Measurements from ENCODE around the gene PCCA. TPM values are rescaled to one million over a fixed set of nuclear protein-coding genes. Genes with fewer than 3 reads are reported as not detected.

PCCA gene
- total and polyA plus RNA-seq, 4 donors: 30.1 to 160 (median 76.3) TPM

DNA sequence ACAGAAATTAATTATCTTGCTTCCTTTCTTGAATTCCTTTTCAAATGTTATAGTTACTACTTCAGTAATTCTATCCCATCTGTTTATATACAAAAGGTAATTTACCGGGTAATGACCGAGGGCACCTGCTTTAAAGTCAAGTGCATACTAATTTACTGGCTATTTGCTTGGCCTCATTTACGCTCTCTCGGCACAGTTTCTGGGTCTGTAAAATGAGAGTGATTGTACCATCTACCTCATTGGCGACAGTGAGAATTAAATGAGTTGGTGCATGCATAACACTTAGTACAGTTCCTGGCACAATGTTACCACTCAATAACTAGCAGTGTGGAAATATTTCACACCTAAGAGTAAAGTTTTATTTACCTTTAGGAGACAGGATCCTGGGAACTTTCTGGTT, 388.1 kb downstream of the PCCA start:
- no peak overlapping the region for H3K4me3 ChIP-seq (ENCODE audit: low read depth in 1 of 3, low read length in 3 of 3)
- H3K27ac ChIP-seq (ENCODE audit: low read depth in 1 of 2, low read length in 2 of 2): no peak overlapping the region
- no peaks in the 10 kb centered on the region for H3K4me1 ChIP-seq (ENCODE audit: control insufficient read depth in 4 of 4, insufficient read depth in 4 of 4, low read length in 3 of 4)
- DNase-seq (ENCODE audit: low spot score): no peak
- H3K9me3 ChIP-seq (ENCODE audit: control insufficient read depth in 4 of 4, low read length in 3 of 4): no peaks in the 10 kb centered on the region
- WGBS: 94% methylated on average over 5 of the region's 5 CpGs
- no peaks in the 10 kb centered on the region for H3K27me3 ChIP-seq (ENCODE audit: control insufficient read depth in 4 of 4, insufficient read depth in 4 of 4, low read length in 3 of 4)
- TF ChIP-seq, protein P1, sequence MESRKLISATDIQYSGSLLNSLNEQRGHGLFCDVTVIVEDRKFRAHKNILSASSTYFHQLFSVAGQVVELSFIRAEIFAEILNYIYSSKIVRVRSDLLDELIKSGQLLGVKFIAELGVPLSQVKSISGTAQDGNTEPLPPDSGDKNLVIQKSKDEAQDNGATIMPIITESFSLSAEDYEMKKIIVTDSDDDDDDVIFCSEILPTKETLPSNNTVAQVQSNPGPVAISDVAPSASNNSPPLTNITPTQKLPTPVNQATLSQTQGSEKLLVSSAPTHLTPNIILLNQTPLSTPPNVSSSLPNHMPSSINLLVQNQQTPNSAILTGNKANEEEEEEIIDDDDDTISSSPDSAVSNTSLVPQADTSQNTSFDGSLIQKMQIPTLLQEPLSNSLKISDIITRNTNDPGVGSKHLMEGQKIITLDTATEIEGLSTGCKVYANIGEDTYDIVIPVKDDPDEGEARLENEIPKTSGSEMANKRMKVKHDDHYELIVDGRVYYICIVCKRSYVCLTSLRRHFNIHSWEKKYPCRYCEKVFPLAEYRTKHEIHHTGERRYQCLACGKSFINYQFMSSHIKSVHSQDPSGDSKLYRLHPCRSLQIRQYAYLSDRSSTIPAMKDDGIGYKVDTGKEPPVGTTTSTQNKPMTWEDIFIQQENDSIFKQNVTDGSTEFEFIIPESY (IDR thresholded peaks at IDR 0.05): no peak
- TF ChIP-seq ATF3 (IDR thresholded peaks at IDR 0.05): no peak
- no peak for TF ChIP-seq SP1 (IDR thresholded peaks at IDR 0.05)
- no peak for TF ChIP-seq NR2F2 (IDR thresholded peaks at IDR 0.05)
- no peak for TF ChIP-seq TAF1 (conservative IDR thresholded peaks at IDR 0.05)
- TF ChIP-seq MAX (IDR thresholded peaks at IDR 0.05): no peak
- TF ChIP-seq GABPA (IDR thresholded peaks at IDR 0.05 in 1 of 2, conservative IDR thresholded peaks at IDR 0.05 in 1 of 2): no peak
- TF ChIP-seq HNF4G (IDR thresholded peaks at IDR 0.05): no peak
- no peak for TF ChIP-seq FOXA2 (IDR thresholded peaks at IDR 0.05)
- no peak for TF ChIP-seq RXRA (IDR thresholded peaks at IDR 0.05)
- TF ChIP-seq JUND (IDR thresholded peaks at IDR 0.05): no peak
- no peak for TF ChIP-seq RAD21 (IDR thresholded peaks at IDR 0.05)
- TF ChIP-seq, protein P2, sequence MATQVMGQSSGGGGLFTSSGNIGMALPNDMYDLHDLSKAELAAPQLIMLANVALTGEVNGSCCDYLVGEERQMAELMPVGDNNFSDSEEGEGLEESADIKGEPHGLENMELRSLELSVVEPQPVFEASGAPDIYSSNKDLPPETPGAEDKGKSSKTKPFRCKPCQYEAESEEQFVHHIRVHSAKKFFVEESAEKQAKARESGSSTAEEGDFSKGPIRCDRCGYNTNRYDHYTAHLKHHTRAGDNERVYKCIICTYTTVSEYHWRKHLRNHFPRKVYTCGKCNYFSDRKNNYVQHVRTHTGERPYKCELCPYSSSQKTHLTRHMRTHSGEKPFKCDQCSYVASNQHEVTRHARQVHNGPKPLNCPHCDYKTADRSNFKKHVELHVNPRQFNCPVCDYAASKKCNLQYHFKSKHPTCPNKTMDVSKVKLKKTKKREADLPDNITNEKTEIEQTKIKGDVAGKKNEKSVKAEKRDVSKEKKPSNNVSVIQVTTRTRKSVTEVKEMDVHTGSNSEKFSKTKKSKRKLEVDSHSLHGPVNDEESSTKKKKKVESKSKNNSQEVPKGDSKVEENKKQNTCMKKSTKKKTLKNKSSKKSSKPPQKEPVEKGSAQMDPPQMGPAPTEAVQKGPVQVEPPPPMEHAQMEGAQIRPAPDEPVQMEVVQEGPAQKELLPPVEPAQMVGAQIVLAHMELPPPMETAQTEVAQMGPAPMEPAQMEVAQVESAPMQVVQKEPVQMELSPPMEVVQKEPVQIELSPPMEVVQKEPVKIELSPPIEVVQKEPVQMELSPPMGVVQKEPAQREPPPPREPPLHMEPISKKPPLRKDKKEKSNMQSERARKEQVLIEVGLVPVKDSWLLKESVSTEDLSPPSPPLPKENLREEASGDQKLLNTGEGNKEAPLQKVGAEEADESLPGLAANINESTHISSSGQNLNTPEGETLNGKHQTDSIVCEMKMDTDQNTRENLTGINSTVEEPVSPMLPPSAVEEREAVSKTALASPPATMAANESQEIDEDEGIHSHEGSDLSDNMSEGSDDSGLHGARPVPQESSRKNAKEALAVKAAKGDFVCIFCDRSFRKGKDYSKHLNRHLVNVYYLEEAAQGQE (IDR thresholded peaks at IDR 0.05): no peak
- TF ChIP-seq FOXA1 (IDR thresholded peaks at IDR 0.05): no peak
- no peak overlapping the region for H3K9ac ChIP-seq (ENCODE audit: low read depth in 1 of 2, low read length in 2 of 2)
- H3K36me3 ChIP-seq (ENCODE audit: control insufficient read depth in 4 of 4, insufficient read depth in 3 of 4, low read depth in 1 of 4, low read length in 3 of 4): peaks cover 0 to 2% (median 1%) of the 10 kb centered on the region in 4 donors

- TF ChIP-seq FOXA2 (IDR thresholded peaks at IDR 0.05): no peak
- no peak for TF ChIP-seq SP1 (IDR thresholded peaks at IDR 0.05)
- no peak for TF ChIP-seq YY1 (IDR thresholded peaks at IDR 0.05)
- TF ChIP-seq, protein P3, sequence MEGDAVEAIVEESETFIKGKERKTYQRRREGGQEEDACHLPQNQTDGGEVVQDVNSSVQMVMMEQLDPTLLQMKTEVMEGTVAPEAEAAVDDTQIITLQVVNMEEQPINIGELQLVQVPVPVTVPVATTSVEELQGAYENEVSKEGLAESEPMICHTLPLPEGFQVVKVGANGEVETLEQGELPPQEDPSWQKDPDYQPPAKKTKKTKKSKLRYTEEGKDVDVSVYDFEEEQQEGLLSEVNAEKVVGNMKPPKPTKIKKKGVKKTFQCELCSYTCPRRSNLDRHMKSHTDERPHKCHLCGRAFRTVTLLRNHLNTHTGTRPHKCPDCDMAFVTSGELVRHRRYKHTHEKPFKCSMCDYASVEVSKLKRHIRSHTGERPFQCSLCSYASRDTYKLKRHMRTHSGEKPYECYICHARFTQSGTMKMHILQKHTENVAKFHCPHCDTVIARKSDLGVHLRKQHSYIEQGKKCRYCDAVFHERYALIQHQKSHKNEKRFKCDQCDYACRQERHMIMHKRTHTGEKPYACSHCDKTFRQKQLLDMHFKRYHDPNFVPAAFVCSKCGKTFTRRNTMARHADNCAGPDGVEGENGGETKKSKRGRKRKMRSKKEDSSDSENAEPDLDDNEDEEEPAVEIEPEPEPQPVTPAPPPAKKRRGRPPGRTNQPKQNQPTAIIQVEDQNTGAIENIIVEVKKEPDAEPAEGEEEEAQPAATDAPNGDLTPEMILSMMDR (IDR thresholded peaks at IDR 0.05; ENCODE audit: low read depth, low read length, missing input control): no peak
- no peak for TF ChIP-seq RAD21 (IDR thresholded peaks at IDR 0.05)
- no peak for TF ChIP-seq ATF3 (IDR thresholded peaks at IDR 0.05)
Observed at GRCh38 chr13:100478107-100478809, 389.4 kb downstream of the PCCA start.

More at GRCh38 chr13:100478107-100478809, 389.4 kb downstream of the PCCA start:
- no peak for DNase-seq (ENCODE audit: low spot score)
- Histone ChIP-seq H3K9ac (ENCODE audit: low read depth in 1 of 2, low read length in 2 of 2) (no peak overlapping the region), H3K36me3 (ENCODE audit: control insufficient read depth in 4 of 4, insufficient read depth in 3 of 4, low read depth in 1 of 4, low read length in 3 of 4) (peaks cover 0 to 2% (median 1%) of the 10 kb centered on the region in 4 donors), H3K27ac (ENCODE audit: low read depth in 1 of 2, low read length in 2 of 2) (no peak overlapping the region), H3K27me3 (ENCODE audit: control insufficient read depth in 4 of 4, insufficient read depth in 4 of 4, low read length in 3 of 4) (no peaks in the 10 kb centered on the region), H3K4me1 (ENCODE audit: control insufficient read depth in 4 of 4, insufficient read depth in 4 of 4, low read length in 3 of 4) (no peaks in the 10 kb centered on the region), H3K4me3 (ENCODE audit: low read depth in 1 of 3, low read length in 3 of 3) (no peak overlapping the region), H3K9me3 (ENCODE audit: control insufficient read depth in 4 of 4, low read length in 3 of 4) (no peaks in the 10 kb centered on the region)
- 97% methylated on average over 12 of the region's 12 CpGs for WGBS

Data from liver (tissue), 9 donors.